Tibial nerve (tissue), 4 donors: ENCODE data around the gene ATP23.

Source experiments
- EP300 ChIP-seq, 2 donors: sonication (generic); formaldehyde crosslinking; IDR thresholded peaks; one replicate each; pipeline ENCODE4 v1.6.1; 2017; ENCODE audit warnings: antibody characterized with exemption in 2 of 2, mild to moderate bottlenecking in 1 of 2
- POLR2A ChIP-seq, 2 donors: fragments of 450-650 bp; IDR thresholded peaks; one replicate each; pipeline ENCODE4 v1.6.1; 2017; ENCODE audit warnings: antibody characterized with exemption in 2 of 2, mild to moderate bottlenecking in 2 of 2, moderate library complexity in 2 of 2
- TF ChIP-seq, protein P1 (sequence below), 5 experiments: fragments of 200-600 bp in 3 of 5; fragments of 450-650 bp in 2 of 5; sonication (generic) in 3 of 5; IDR thresholded peaks; one replicate each; pipeline ENCODE4 v1.5.1; 2016 to 2019; ENCODE audit warnings: antibody characterized with exemption in 5 of 5, mild to moderate bottlenecking in 3 of 5, moderate library complexity in 2 of 5

DNA sequence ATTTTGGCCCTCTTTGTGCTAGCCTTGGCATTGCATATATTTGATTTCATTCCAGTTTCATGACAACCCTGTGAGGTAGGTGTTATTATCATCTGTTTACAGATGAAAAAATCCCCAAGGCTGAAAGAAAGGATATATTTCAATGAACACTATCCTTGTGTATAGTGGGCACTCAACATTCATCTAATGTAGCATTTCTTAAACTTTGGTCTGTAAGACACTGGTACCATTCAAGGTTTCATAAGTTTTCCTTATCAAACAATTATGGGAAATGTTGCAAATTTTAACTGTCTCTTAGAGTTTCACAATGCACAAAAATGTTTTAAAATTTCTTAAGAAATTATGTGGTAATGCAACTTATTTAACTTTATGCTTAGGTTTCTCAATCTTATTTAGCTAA is 44.3 kb downstream of the ATP23 start:
- TF ChIP-seq, protein P1, sequence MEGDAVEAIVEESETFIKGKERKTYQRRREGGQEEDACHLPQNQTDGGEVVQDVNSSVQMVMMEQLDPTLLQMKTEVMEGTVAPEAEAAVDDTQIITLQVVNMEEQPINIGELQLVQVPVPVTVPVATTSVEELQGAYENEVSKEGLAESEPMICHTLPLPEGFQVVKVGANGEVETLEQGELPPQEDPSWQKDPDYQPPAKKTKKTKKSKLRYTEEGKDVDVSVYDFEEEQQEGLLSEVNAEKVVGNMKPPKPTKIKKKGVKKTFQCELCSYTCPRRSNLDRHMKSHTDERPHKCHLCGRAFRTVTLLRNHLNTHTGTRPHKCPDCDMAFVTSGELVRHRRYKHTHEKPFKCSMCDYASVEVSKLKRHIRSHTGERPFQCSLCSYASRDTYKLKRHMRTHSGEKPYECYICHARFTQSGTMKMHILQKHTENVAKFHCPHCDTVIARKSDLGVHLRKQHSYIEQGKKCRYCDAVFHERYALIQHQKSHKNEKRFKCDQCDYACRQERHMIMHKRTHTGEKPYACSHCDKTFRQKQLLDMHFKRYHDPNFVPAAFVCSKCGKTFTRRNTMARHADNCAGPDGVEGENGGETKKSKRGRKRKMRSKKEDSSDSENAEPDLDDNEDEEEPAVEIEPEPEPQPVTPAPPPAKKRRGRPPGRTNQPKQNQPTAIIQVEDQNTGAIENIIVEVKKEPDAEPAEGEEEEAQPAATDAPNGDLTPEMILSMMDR (IDR thresholded peaks at IDR 0.05) = no peak
- TF ChIP-seq POLR2A (IDR thresholded peaks at IDR 0.05) (no peak), EP300 (IDR thresholded peaks at IDR 0.05) (no peak)
